HG02678 (cell line): Measurements from ENCODE around the gene ATCAY.
"Not testable (repeated sequence)": the region's sequence is repeated elsewhere in the genome, so short reads cannot be mapped to it uniquely, and the experiment has no call there.

ENCODE experiments used
- ATAC-seq: cut with Tn5 transposase; IDR thresholded peaks from one replicate; pipeline ENCODE4 v1.9.1; 2021; ENCODE audit warnings: mild to moderate bottlenecking, moderate library complexity; ENCODE audit not compliant: unreplicated experiment

Gene ATCAY

DNA sequence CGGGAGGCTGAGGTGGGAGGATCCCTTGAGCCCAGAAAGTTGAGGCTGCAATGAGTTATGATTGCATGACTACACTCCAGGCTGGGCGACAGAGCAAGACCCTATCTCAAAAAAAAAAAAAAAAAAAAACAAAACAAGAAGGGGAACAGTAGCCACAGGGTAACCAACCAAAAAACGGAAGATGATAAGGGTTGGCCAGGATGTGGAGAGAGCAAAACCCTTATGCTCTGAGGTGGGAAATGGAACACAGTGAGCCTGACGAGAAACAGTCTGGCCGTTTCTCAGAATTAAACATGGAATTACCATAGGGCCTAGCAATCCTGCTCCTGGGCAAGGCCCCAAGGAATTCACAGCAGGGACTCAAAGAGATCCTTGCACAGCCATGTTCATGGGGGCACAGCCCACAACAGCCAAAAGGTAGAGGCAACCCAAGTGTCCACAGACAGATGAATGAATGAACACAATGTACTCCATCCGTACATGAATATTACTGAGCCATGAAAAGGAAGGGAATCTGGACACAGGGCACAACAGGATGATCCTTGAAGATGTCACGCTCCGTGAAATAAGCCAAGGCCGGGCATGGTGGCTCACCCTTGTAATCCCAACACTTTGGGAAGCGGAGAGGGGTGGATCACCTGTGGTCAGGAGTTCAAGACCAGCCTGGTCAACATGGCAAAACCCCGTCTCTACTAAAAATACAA is 63.7 kb downstream of the ATCAY start:
- ATAC-seq, result no peak

DNA sequence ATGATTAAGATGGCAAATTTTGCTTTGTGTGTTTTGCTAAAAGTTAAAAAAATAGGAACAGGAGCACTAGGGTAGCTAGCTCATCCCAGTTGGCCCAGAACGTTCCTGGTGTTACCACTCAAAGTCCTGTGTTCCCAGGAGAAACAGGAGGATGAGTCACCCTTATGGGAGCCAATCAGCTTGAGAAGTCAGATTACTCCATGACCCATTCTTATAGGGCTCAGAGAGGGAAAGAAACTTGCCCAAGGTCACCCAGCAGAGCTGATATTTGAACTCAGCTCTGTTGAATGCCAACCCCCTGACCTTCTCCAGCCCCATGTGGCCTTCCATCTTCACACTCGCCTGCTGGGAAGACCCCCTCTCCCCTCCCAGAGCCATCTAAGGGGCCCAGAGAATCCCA is 65.4 kb downstream of the ATCAY start:
- no peak for ATAC-seq

DNA sequence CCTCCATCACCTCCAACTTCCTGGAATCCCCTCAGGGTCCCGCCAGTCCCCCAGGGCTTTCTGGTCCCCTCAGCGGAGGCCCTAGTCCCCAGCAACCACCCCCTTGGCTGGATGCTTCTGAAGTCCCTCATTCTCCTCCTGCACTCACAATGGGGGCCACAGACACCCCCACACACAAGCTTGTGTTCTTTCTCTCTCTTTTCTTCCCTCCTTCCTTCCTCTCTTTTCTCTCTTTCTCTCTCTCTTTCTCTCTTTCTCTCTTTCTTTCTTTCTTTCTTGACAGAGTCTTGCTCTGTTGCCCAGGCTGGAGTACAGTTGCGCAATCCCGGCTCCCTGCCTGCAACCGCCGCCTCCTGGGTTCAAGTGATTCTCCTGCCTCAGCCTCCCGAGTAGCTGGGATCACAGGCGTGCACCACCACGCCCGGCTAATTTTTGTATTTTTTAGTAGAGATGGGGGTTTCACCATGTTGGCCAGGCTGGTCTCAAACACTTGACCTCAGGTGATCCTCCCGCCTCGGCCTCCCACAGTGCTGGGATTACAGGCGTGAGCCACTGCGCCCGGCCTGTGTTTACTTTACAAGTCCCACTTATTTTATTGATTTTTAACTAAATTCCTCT is 66.9 kb downstream of the ATCAY start:
- not testable (repeated sequence) for ATAC-seq

DNA sequence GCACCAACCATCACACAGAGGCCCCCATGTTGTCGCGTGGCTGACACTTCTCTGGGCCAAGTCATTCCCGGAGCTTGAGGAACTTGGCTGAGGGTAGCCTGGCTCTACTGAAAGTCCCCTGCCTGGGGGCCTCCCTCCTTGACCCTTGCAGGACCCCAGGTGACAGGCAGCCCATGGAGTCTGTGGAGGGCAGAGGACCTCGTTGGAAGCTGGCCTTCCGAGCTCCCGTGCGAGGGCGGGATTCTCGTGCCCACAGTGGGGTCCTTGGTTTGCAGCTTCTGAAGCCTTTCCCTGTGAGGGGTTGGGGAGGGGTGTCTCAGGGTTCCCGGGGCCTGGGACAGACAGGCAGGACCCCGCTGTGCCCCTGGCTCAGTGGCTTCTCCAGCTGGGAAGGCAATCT is 68.8 kb downstream of the ATCAY start:
- no peak for ATAC-seq

DNA sequence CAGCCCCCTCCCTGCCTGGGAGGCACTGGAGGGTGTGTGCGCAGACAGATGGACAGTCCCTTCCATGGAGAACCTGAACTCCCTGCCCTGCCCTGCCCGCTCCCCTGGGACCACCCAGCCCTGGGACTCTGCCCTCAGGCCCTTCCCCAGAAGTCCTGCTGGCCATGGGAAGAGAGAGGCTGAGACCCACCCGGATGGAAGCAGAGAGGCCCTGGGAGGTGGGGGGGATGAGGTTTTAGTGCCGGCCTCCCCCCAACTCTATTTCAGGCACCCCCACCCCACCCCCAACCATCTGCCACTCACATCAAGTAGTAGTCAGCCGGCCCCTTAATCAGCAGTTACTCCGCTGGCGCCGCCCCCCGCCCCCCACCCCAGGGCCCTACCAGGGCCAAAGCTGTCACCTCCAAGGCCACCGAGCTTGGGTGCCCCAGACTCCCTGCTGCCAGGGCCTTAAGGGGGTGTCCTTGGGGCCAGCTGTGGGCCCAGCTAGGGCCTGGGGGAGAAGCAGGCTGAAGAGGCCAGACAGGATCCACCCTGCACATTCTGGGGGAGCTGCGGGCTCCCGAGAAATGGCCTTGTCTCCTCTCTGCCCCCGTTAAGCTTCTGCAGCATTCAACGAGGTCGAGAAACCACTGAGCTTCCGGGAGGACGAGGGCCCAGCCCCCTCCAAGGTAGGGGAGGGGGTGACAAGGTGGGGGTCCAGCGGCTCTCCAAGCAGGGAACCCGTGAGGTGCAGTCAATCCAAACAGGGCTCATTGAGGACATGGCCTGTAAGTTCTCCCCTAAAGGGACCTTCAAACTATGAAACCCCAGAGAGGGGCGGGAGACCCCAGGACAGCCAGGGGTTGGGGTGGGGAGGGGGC is 69.7 kb downstream of the ATCAY start:
- ATAC-seq, result no peak

DNA sequence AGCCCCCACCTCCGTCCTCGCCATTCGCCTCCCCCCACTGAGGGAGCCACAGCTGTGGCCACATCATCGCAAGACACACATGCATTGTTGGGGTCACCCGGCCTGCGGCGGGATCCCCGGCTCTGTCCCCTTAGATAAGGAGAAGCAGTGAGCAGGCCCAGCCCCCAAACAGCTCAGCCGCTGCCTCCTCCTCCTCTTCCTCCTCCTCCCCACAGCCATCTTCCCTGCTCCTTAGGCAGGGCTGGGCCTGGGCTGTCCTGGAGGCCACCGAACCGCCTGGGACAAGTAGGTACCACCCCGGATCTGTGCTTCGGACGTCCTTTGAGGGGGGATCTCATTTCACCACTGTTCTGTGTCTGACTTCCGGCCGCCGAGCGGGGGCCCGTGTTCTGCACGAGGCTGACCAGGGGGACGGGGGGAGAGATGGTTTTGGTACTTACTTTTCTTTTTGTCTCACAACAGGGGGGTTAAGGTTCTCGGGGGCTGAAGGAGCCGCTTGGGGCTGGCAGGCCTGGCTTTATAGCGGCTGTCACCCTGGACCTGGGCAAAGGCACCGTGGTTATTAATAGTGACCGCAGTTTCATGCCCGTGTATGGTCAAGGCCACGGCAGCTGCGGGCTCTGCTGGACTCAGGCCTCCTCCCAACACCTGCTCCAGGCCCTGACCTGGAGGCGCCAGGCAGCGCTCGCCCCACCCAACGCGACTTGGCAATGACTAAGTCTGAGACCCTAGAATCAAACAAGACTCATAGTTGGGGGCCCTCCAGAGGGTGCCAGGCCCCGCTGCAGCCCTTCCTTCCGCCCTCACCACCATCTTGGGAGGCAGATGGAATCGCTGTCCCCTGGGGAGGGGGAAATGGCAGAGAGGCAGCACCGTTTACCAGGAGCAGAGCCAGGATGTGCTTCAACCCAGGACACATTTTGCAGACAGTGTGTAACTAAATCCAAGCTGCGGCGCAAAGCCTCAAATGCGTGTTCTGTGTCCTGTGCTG is 70.7 kb downstream of the ATCAY start:
- ATAC-seq, result no peak

DNA sequence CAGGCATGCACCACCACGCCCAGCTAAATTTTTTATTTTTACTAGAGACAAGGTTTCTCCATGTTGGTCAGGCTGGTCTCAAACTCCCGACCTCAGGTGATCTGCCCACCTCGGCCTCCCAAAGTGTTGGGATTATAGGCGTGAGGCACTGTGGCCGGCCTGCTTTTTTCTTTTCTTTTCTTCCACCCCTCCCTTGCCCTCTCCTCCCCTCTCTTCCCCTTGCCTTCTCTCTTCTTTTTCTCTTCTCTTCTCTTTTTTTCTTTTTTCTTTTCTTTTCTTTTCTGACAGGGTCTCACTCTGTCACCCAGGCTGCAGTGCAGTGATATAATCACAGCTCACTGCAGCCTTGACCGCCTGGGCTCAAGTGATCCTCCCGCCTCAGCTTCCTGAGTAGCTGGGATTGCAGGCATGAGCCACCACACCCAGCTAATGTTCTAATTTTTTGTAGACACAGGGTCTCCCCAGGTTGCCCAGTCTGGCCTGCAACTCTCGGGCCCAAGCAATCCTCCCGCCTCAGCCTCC is 72.3 kb downstream of the ATCAY start:
- not testable (repeated sequence) for ATAC-seq

DNA sequence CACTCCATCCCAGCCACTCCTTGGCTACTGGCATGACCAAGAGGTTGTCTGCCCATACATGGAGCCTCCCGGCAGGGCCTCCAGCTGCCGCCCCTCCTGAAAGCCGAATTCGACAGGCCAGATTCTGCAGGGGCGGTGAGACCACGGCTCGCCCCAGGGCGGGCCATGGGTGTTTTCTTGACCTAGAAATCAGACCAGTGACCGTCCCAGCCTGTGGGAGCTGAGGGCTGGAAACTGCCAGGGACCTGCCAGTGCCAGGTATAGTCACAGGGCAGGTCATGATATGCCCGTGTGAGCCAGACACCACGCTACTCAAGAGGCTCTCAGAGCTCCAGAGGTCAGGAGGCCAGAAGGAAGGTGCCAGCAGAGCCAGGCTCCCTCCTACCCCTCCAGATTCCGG is 73.6 kb downstream of the ATCAY start:
- ATAC-seq, result no peak

DNA sequence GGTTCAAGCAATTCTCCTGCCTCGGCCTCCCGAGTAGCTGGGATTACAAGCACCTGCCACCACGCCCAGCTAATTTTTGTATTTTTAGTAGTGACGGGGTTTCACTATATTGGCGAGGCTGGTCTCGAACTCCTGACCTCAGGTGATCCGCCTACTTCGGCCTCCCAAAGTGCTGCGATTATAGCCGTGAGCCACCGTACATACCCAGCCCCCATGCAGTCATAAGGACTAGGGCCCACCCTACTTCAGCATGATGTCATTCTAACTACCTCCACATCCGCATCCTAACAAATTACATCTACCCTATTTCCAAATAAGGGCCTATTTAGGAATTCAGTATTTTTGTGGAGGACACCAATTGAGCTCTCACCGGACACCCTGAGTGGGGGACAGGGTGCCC is 74.8 kb downstream of the ATCAY start:
- not testable (repeated sequence) for ATAC-seq

DNA sequence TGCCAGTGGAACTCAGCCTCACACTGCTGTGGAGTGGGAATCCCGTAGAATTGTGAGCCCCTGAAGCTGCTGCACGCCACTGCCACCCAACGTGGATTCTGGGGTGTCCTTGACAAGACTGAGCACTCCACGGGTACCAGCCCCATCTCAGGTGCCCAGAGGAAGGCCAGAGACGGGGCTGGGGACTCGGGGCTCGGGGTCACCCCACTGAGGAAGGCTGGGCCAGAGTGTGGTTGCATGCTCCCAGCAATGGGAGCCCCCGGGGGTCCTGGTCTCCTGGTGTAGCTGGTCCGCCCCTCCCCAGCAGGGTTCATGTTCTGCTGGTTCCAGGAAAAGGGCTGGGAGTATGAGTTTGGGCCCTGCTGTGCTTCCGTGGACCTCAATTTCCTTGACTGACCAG is 75.2 kb downstream of the ATCAY start:
- ATAC-seq, result no peak

DNA sequence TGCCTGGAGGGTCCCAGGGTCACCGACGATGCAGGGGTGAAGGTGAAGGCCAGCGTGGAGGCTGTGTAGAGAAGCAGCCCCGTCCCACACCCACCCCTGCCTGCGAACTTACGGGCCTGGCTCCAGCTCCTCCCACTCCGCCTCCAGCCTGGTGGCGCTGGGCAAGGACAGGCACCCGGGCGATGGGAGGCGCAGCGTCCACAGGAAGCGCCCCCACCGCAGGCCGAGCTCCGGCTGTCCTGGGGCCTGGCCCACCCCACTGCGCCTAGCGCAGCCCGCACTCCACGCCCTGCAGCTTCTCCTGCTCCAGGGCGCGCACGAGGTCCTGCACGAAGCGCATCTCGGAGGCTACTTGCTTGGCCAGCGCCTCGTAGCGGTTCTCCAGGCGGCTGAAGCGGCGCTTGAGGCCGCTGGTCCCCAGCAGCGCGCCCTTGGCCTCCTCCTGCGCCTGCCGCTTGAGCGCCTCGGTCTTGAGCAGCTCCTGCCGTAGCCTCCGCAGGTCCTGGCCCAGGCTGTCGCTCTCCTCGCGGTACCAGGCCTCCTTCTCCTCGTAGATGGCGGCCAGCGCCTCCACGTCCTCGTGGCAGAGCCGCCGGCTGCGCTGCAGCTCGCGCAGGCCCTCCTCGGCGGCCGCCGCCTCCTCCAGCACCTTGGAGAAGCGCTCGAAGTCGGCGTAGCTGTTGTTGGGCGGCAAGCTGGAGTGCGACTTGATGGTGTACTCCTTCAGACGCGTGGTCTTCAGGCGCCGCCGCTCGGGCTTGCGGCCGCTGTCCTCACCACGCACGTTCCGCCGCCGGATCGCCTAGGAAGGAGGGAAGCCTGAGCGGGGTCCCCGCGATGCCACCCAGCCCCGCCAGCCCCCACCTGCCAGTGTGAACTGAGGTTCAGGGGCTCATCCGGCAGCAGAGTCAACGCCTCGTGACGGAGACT is 78.6 kb downstream of the ATCAY start:
- no peak for ATAC-seq

DNA sequence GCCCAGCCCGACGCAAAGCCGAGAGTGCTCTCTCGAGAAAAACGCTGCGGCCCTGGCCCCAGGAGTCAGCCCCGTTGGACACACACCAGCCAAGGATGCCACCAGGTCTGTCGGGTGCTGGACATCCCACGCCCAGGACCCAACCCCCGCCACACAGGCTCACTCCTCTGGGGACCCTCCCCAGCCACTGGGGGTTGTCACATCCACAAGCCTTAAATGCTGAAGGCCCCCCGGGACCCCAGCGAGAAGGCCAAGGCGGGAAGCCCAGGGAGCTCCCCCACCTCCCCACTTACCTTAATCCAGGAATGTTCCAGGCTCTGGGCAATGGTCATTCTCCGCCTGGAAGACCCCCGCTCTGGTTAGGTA is 79.3 kb downstream of the ATCAY start:
- no peak for ATAC-seq

DNA sequence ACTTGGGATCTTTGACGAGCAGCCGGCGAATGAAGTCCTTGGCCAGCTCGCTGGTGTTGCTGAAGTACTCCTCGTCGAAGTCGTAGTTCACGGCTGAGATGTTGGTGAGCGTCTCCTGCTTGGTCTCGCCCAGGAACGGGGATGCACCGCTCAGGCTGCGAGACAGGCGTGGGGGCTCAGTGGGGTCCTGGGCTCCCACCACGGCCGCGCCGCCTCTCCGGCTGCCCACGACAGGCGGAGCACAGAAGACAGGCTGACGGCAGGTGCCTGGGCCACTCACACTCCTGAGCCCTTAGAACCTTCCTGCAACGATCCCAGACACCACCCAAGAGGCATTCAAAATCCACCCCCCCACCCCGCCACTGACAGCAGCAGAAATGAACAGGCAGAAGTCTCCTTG is 80.5 kb downstream of the ATCAY start:
- no peak for ATAC-seq

DNA sequence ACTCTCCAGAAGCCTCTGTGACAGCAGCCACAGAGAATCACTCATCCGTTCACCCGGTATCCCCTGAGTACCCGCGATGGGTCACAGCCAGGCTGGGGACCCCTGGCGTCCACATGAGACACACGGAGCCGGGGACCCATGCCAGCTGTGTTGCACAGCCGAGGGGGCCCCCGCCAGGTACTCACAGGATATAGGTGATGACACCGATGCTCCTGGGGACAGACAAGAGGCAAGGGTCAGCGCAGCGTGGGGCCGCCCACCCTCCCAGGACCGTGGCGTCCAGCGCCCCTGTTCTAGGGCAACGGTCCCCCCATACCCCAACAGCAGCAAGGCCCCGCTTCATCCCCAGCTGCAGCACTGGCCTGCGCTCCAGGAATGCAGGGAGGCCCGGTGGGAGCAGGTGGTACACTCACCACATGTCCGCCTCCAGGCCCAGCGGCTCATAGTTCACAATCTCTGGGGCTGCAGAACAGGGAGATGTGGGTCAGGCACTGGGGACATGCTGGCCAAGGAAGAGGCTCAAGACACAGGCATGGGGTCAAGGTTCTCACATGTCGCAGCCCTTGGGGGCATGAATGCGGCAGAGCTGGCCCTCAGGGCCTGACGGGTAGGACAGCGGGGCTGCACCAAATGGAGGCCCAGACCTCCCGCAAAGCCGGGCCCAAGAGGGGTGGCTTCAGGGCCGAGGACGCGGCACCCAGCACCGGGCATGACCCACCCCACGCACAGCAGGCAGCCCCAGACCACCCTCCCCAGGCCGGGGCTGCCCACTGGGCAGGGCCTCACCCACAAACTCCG is 83.2 kb downstream of the ATCAY start:
- no peak for ATAC-seq

DNA sequence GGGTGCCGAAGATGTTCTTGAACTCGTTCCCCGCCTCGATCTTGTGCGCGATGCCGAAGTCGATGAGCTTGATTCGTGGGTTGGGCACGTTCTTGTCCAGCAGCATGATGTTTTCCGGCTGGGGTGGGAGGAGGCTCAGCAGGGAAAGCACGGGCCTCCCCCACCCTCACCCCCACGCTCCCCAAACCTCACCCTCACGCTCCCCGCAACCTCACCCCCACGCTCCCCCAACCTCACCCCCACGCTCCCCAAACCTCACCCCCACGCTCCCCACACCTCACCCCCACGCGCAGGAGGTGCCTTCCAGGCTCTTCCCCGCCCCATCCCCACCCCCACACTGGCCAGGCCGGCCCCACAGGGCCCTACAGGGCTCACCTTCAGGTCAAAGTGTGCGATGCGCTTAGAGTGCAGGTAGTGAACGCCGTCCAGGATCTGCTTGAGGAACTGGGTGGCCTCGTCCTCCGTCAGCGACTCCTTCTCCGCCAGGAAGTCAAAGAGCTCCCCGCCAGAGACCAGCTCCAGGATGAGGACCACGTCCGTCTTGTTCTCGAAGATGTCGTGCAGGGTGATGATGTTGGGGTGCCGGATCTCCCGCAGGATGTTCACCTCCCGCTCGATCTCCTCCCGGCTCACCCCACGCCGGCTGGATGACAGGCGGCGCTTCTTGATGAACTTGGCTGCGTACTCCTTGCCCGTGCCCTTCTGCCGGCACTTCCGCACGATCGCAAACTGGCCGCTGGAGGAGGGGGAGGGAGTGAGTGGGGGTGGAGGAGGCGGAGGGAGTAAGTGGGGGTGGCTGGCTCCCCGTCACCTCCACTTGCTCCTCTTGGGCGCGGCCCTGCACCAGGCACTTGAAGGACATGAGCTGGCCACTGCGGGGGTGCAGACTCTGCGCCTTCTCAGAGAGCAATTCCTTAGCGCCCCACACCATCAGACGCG is 84.0 kb downstream of the ATCAY start:
- ATAC-seq, result no peak

DNA sequence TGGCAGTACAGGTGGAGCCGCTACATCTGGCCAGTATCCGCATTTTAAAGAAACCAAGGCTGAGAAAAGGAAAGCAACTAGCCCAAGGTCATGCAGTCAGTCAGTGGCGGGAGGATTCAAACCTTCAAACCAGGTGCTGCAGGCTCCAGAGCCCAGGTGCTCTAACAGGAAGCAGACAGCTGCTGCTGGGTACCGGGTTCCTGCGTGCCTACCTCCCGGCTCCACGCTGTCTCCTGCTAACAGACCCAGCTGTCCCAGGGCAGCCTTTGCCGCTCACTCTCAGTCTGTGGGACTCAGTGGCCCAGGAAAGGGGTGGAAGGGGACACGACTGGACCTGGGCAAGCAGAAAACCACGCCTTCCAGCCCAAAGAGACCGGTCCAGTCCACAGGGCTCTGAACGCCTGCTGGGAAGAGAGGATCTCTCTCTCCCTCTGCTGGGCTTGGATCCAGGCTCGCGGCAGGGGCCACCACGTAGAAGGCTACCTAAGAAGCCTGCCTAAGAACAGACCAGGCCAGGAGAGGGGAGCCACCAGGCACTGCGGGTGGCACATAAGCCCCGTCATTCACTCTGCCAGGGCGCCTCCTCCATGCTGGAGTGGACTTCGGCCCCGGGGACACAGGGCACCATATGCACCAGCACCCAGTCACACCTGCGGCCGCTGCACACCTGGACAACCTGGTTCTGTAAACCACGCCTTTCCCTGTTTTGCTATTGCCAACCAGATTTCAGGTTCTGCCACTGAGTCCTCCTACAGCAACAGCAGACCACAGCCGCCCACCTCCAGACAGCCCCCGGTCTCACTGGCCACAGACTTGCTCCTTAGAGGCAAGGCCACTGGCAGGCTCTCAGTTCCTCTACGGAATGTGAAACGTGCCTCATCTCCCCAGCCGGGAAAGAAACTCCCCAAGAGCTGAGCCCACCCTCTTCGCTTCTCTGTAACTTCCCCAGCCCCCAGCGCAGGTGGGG is 85.8 kb downstream of the ATCAY start:
- no peak for ATAC-seq
